ENCODE data around the gene SLX4IP.
A peak's percentile ranks its signal among the peaks of the same experiment; 100 is the strongest.

The SLX4IP gene

GRCh38 chr20:10508468-10509251 is 73.6 kb downstream of the SLX4IP start:
- TF ChIP-seq CTCF (IDR thresholded peaks at IDR 0.05) = no peak
- H3K27ac ChIP-seq = peak overlapping the region; percentile 43 to 84
- H3K4me3 ChIP-seq = peak overlapping the region; percentile 23
- DNase-seq (ENCODE audit: low spot score) = no peak

- Histone ChIP-seq H3K27ac (peak overlapping the region; percentile 43 to 84), H3K4me3 (no peak overlapping the region)
- DNase-seq (ENCODE audit: low spot score) = no peak
- TF ChIP-seq CTCF (IDR thresholded peaks at IDR 0.05) = no peak
Observed at GRCh38 chr20:10509376-10509775, 74.3 kb downstream of the SLX4IP start.

- TF ChIP-seq CTCF (IDR thresholded peaks at IDR 0.05) = no peak
- Histone ChIP-seq H3K27ac (no peak overlapping the region), H3K4me3 (no peak overlapping the region)
- no peak for DNase-seq (ENCODE audit: low spot score)
Observed at GRCh38 chr20:10510216-10510615, 75.1 kb downstream of the SLX4IP start.

GRCh38 chr20:10511170-10511508 is 76.0 kb downstream of the SLX4IP start:
- no peak for TF ChIP-seq CTCF (IDR thresholded peaks at IDR 0.05)
- peak overlapping the region; percentile 49 to 82 for H3K27ac ChIP-seq
- no peak for DNase-seq (ENCODE audit: low spot score)
- H3K4me3 ChIP-seq = peak overlapping the region; percentile 51

GRCh38 chr20:10511509-10512251 is 76.6 kb downstream of the SLX4IP start:
- H3K4me3 ChIP-seq = peak overlapping the region; percentile 51
- peak; percentile 94 for DNase-seq (ENCODE audit: low spot score)
- TF ChIP-seq CTCF (IDR thresholded peaks at IDR 0.05) = no peak
- H3K27ac ChIP-seq = peak overlapping the region; percentile 49 to 82

GRCh38 chr20:10513061-10513460 is 78.0 kb downstream of the SLX4IP start:
- no peak for TF ChIP-seq CTCF (IDR thresholded peaks at IDR 0.05)
- H3K27ac ChIP-seq = peak overlapping the region in 1 of 2 donors; percentile 54
- DNase-seq (ENCODE audit: low spot score) = no peak
- H3K4me3 ChIP-seq = no peak overlapping the region
